ENCODE results near the gene SLC10A7. TPM values are rescaled to one million over a fixed set of nuclear protein-coding genes. Genes with fewer than 3 reads are reported as not detected.

The SLC10A7 gene
- total and polyA plus RNA-seq, 2 of the 13 experiments (the other 11 are each of a cell fraction or from before 2014, with no cell fraction given) = 18.5 to 18.8 TPM

GRCh38 chr4:146252969-146253611, 268.6 kb downstream of the SLC10A7 start:
- BruUV-seq (replicated peaks) = no TSS peak
- Histone ChIP-seq H3K27me3 (ENCODE audit: control insufficient read depth in 1 of 2, insufficient read depth in 2 of 2, low read length in 2 of 2) (no peaks in the 10 kb centered on the region), H3K36me3 (replicated peaks in 1 of 2; ENCODE audit: control insufficient read depth in 1 of 2, insufficient read depth in 2 of 2, low read length in 2 of 2) (no peaks in the 10 kb centered on the region; a peak in 1 of 5 replicates), H3K9me3 (ENCODE audit: low read length) (no peaks in the 10 kb centered on the region), H3K9ac (ENCODE audit: insufficient read depth, low read depth, low read length) (no peak overlapping the region), H3K79me2 (ENCODE audit: insufficient read depth, low read length) (no peaks in the 10 kb centered on the region), H3K4me2 (ENCODE audit: low read depth, low read length) (no peak overlapping the region), H2AFZ (ENCODE audit: low read length) (no peak overlapping the region), H4K20me1 (ENCODE audit: insufficient read depth, low read length) (no peaks in the 10 kb centered on the region), H3K27ac (ENCODE audit: extremely low read length, insufficient read depth, low read length) (no peak overlapping the region), H3K4me3 (replicated peaks in 1 of 3; ENCODE audit: insufficient read depth in 1 of 3, low read depth in 2 of 3, low read length in 3 of 3) (no peak overlapping the region), H3K4me1 (ENCODE audit: insufficient read depth, low read length) (peaks cover 15% of the 10 kb centered on the region)
- intact Hi-C loops (cut with micrococcal nuclease; ENCODE audit: unreplicated experiment) (no loop called here), in situ Hi-C loops (cut with HindIII; ENCODE audit: extremely low pct_ligation_motif_present, low pct_unique_long_range_greater_than_20kb) (no loop called here)
- CTCF ChIA-PET (ENCODE audit: low intra/inter-chr PET ratio, low total read pairs) = no interaction called here
- ATAC-seq = no peak
- peak; percentile 25 for DNase-seq (ENCODE audit: low spot score)
- FAIRE-seq = no peak
- POLR2A ChIA-PET = no interaction called here
- WGBS (ENCODE audit: low lambda C conversion rate) = 77% methylated on average over 5 of the region's 5 CpGs
- TF ChIP-seq REST (IDR thresholded peaks at IDR 0.05; ENCODE audit: borderline replicate concordance in 1 of 2, low read depth in 1 of 2, low read length in 2 of 2) (no peak), HHEX (CRISPR knock-in tag; IDR thresholded peaks at IDR 0.05) (no peak), CBX1 (IDR thresholded peaks at IDR 0.05; ENCODE audit: low read depth) (no peak), ZFX (CRISPR knock-in tag; IDR thresholded peaks at IDR 0.05; ENCODE audit: low read depth) (no peak), ZNF124 (CRISPR knock-in tag; IDR thresholded peaks at IDR 0.05) (no peak), KAT7 (CRISPR knock-in tag; IDR thresholded peaks at IDR 0.05; ENCODE audit: borderline replicate concordance) (no peak), ZNF3 (CRISPR knock-in tag; IDR thresholded peaks at IDR 0.05) (no peak), PTBP1 (IDR thresholded peaks at IDR 0.05; ENCODE audit: low read depth, low read length, poor library complexity, severe bottlenecking) (no peak), ZNF441 (CRISPR knock-in tag; IDR thresholded peaks at IDR 0.05; ENCODE audit: borderline replicate concordance) (no peak), MLXIP (CRISPR knock-in tag; IDR thresholded peaks at IDR 0.05; ENCODE audit: borderline replicate concordance) (no peak), HMG20B (CRISPR knock-in tag; conservative IDR thresholded peaks at IDR 0.05) (no peak), E2F1 (CRISPR knock-in tag; IDR thresholded peaks at IDR 0.05) (no peak), IKZF1 (IDR thresholded peaks at IDR 0.05) (no peak), ZNF878 (CRISPR knock-in tag; IDR thresholded peaks at IDR 0.05) (no peak), REL (CRISPR knock-in tag; conservative IDR thresholded peaks at IDR 0.05) (no peak), HOXA9 (CRISPR knock-in tag; IDR thresholded peaks at IDR 0.05; ENCODE audit: borderline replicate concordance) (no peak)

All from HepG2 (cell line).